ENCODE results near the gene IRX5. TPM values are rescaled to one million over a fixed set of nuclear protein-coding genes. Genes with fewer than 3 reads are reported as not detected.

The IRX5 gene
- polyA plus RNA-seq, 3 donors = 0.15 TPM; not detected in 2

DNA sequence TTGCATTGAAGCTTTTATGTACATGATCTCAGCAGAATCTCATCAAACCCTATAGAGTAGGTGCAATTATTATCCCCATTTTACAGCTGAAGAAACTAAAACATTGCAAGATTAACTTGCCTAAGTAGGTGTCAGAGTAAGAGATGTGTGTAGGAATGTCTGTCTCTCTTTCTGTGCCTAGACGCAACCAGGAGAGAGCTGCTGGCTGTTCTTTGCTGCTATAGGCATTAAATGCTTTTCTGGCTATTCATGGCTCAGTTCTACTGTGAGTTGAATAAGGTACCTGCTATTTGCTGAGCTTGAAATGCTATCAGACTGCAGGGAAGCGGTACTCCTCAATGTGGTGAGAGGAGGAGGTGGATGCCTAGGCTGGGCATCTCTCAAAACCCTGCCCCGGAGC, 17.0 kb downstream of the IRX5 start:
- Histone ChIP-seq H3K4me3 (replicated peaks in 1 of 3; ENCODE audit: low read depth in 2 of 3, low read length in 3 of 3) (no peak overlapping the region), H3K36me3 (replicated peaks in 1 of 2; ENCODE audit: control insufficient read depth in 1 of 2, insufficient read depth in 2 of 2, low read length in 2 of 2) (no peaks in the 10 kb centered on the region), H3K79me2 (ENCODE audit: insufficient read depth, low read length) (no peaks in the 10 kb centered on the region), H3K4me2 (replicated peaks; ENCODE audit: extremely low read depth, low read length, poor library complexity, severe bottlenecking) (no peak overlapping the region), H3K9ac (ENCODE audit: insufficient read depth, low read length, poor library complexity, severe bottlenecking) (no peak overlapping the region), H2AFZ (ENCODE audit: insufficient read depth, low read depth, low read length, poor library complexity, severe bottlenecking) (no peak overlapping the region), H3K27me3 (ENCODE audit: control insufficient read depth in 2 of 2, insufficient read depth in 2 of 2, low read length in 2 of 2) (peaks cover 20 to 28% of the 10 kb centered on the region in 2 donors), H3K4me1 (ENCODE audit: control insufficient read depth in 1 of 2, insufficient read depth in 2 of 2, low read length in 2 of 2) (no peaks in the 10 kb centered on the region), H3K9me3 (replicated peaks in 1 of 2; ENCODE audit: control insufficient read depth in 1 of 2, insufficient read depth in 1 of 2, low read length in 2 of 2) (no peaks in the 10 kb centered on the region), H4K20me1 (ENCODE audit: insufficient read depth, low read length) (no peaks in the 10 kb centered on the region), H3K27ac (ENCODE audit: low read depth in 1 of 2, low read length in 2 of 2) (no peak overlapping the region)
- Mint-ChIP-seq H3K4me3 (no peak overlapping the region), H3K36me3 (no peaks in the 10 kb centered on the region), H3K27ac (no peak overlapping the region), H3K4me1 (no peaks in the 10 kb centered on the region), H3K27me3 (ENCODE audit: low read depth in 3 of 3) (peaks cover 30 to 55% (median 53%) of the 10 kb centered on the region in 3 donors), H3K9me3 (peaks cover 0 to 5% (median 0%) of the 10 kb centered on the region in 7 donors)
- TF ChIP-seq, protein P1, sequence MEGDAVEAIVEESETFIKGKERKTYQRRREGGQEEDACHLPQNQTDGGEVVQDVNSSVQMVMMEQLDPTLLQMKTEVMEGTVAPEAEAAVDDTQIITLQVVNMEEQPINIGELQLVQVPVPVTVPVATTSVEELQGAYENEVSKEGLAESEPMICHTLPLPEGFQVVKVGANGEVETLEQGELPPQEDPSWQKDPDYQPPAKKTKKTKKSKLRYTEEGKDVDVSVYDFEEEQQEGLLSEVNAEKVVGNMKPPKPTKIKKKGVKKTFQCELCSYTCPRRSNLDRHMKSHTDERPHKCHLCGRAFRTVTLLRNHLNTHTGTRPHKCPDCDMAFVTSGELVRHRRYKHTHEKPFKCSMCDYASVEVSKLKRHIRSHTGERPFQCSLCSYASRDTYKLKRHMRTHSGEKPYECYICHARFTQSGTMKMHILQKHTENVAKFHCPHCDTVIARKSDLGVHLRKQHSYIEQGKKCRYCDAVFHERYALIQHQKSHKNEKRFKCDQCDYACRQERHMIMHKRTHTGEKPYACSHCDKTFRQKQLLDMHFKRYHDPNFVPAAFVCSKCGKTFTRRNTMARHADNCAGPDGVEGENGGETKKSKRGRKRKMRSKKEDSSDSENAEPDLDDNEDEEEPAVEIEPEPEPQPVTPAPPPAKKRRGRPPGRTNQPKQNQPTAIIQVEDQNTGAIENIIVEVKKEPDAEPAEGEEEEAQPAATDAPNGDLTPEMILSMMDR (IDR thresholded peaks at IDR 0.05) = no peak
- DNase-seq = no peak
- intact Hi-C loops (cut with micrococcal nuclease) = no loop called here
- WGBS (ENCODE audit: insufficient coverage) = 80% methylated on average over 1 of the region's 3 CpGs

- Histone ChIP-seq H3K27ac (ENCODE audit: low read depth in 1 of 2, low read length in 2 of 2) (no peak overlapping the region), H4K20me1 (ENCODE audit: insufficient read depth, low read length) (no peaks in the 10 kb centered on the region), H3K4me2 (replicated peaks; ENCODE audit: extremely low read depth, low read length, poor library complexity, severe bottlenecking) (no peak overlapping the region), H3K79me2 (ENCODE audit: insufficient read depth, low read length) (no peaks in the 10 kb centered on the region), H3K9me3 (replicated peaks in 1 of 2; ENCODE audit: control insufficient read depth in 1 of 2, insufficient read depth in 1 of 2, low read length in 2 of 2) (no peaks in the 10 kb centered on the region), H3K4me3 (replicated peaks in 1 of 3; ENCODE audit: low read depth in 2 of 3, low read length in 3 of 3) (no peak overlapping the region), H3K36me3 (replicated peaks in 1 of 2; ENCODE audit: control insufficient read depth in 1 of 2, insufficient read depth in 2 of 2, low read length in 2 of 2) (no peaks in the 10 kb centered on the region), H2AFZ (ENCODE audit: insufficient read depth, low read depth, low read length, poor library complexity, severe bottlenecking) (no peak overlapping the region), H3K9ac (ENCODE audit: insufficient read depth, low read length, poor library complexity, severe bottlenecking) (no peak overlapping the region), H3K27me3 (ENCODE audit: control insufficient read depth in 2 of 2, insufficient read depth in 2 of 2, low read length in 2 of 2) (peaks cover 0 to 2% of the 10 kb centered on the region in 2 donors), H3K4me1 (ENCODE audit: control insufficient read depth in 1 of 2, insufficient read depth in 2 of 2, low read length in 2 of 2) (no peaks in the 10 kb centered on the region)
- TF ChIP-seq, protein P1 (IDR thresholded peaks at IDR 0.05) = no peak
- H3K4me3 Mint-ChIP-seq = no peak overlapping the region
- no peak overlapping the region for H3K27ac Mint-ChIP-seq
- intact Hi-C loops (cut with micrococcal nuclease) = no loop called here
- H3K4me1 Mint-ChIP-seq = no peaks in the 10 kb centered on the region
- H3K36me3 Mint-ChIP-seq = no peaks in the 10 kb centered on the region
- no peak for DNase-seq
- 100% methylated on average over 1 of the region's 4 CpGs for WGBS (ENCODE audit: insufficient coverage)
- H3K27me3 Mint-ChIP-seq (ENCODE audit: low read depth in 3 of 3) = peaks cover 11 to 32% (median 24%) of the 10 kb centered on the region in 3 donors
- peaks cover 0 to 3% (median 2%) of the 10 kb centered on the region in 7 donors for H3K9me3 Mint-ChIP-seq
These were observed 21.5 kb downstream of the IRX5 start for GRCh38 chr16:54952195-54952594.
